ENCODE data around the gene LPO. TPM values are rescaled to one million over a fixed set of nuclear protein-coding genes. Genes with fewer than 3 reads are reported as not detected.

LPO gene
- total and polyA plus RNA-seq, 2 donors (not counting 3 experiments of a cell fraction or from before 2014, with no cell fraction given) = not detected

DNA sequence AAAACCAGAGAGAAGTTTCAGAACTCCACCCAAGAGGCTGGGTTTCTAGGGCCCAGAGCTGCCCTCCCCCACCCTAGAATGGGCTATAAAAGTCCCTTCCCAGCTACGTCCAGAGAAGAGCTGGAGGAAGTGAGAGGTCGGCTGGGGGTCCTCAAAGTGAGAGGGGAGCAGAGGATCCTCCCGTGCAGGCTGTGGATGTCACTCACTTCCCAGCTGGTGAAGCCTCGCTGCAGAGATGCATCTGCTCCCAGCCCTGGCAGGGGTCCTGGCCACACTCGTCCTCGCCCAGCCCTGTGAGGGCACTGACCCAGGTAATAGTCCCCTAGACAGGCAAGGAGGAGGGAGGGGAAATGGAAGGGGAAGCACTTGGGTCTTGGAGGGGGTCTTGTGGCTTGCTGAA lies 45.8 kb upstream of the LPO start, which contains the start of gene EPX:
EPX (plus strand) TSS at position 115 of the 400 bp plus-strand sequence; CDS start at position 236, 121 bp downstream.
- H3K9me3 ChIP-seq (replicated peaks; ENCODE audit: control insufficient read depth, insufficient read depth, low read length) = no peaks in the 10 kb centered on the region
- no peaks in the 10 kb centered on the region for H3K27me3 ChIP-seq (ENCODE audit: control insufficient read depth in 2 of 2, insufficient read depth in 2 of 2, low read length in 2 of 2)
- intact Hi-C loops (cut with micrococcal nuclease) = no loop called here
- H3K4me1 ChIP-seq (ENCODE audit: control insufficient read depth, extremely low read depth, insufficient read depth, low read length) = no peaks in the 10 kb centered on the region
- H3K4me2 ChIP-seq (ENCODE audit: insufficient read depth, low read length) = no peak within 1 kb of the TSS
- H2AFZ ChIP-seq (ENCODE audit: low read depth, low read length) = no peak within 1 kb of the TSS
- TF ChIP-seq EZH2 (IDR thresholded peaks at IDR 0.05; ENCODE audit: borderline replicate concordance, low read depth, low read length, severe bottlenecking) (no peak), FOS (IDR thresholded peaks at IDR 0.05; ENCODE audit: borderline replicate concordance, insufficient read depth, low read length) (no peak), JUN (IDR thresholded peaks at IDR 0.05; ENCODE audit: borderline replicate concordance, insufficient read depth, insufficient read length, low read depth) (no peak), GATA2 (IDR thresholded peaks at IDR 0.05; ENCODE audit: insufficient read depth, insufficient read length, low read depth, low read length) (no peak), POLR2A (IDR thresholded peaks at IDR 0.05; ENCODE audit: low read depth, low read length) (no peak), MYC (IDR thresholded peaks at IDR 0.05; ENCODE audit: low read depth, low read length) (no peak)
- TF ChIP-seq, protein P1, sequence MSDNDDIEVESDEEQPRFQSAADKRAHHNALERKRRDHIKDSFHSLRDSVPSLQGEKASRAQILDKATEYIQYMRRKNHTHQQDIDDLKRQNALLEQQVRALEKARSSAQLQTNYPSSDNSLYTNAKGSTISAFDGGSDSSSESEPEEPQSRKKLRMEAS (IDR thresholded peaks at IDR 0.05; ENCODE audit: insufficient read depth, insufficient read length) = no peak
- POLR2A ChIA-PET = no interaction called here
- H3K79me2 ChIP-seq (ENCODE audit: control insufficient read depth, insufficient read depth, low read length) = no peaks in the 10 kb centered on the region
- CTCF ChIA-PET = no interaction called here
- BruUV-seq (replicated peaks) = no TSS peak
- H3K36me3 ChIP-seq (ENCODE audit: control insufficient read depth in 2 of 2, extremely low read depth in 1 of 2, insufficient read depth in 2 of 2, low read length in 2 of 2) = no peaks in the 10 kb centered on the region
- H3K4me3 ChIP-seq (replicated peaks in 1 of 3; ENCODE audit: insufficient read depth in 1 of 3, low read depth in 1 of 3, low read length in 3 of 3) = no peak within 1 kb of the TSS
- H3K9ac ChIP-seq (replicated peaks; ENCODE audit: extremely low read depth, insufficient read depth, low read length) = no peak within 1 kb of the TSS
- dilution Hi-C loops (cut with MboI; ENCODE audit: extremely low pct_ligation_motif_present, low sequenced_read_pairs) = no loop called here
- H4K20me1 ChIP-seq (replicated peaks; ENCODE audit: control insufficient read depth, extremely low read depth, insufficient read depth, low read length) = no peaks in the 10 kb centered on the region
- DNase-seq (ENCODE audit: low read depth, low spot score) = no peak
- no peak within 1 kb of the TSS for H3K27ac ChIP-seq (ENCODE audit: insufficient read depth, low read depth, low read length)
- H3K9me1 ChIP-seq (replicated peaks; ENCODE audit: control insufficient read depth, extremely low read depth, insufficient read depth, low read length) = no peaks in the 10 kb centered on the region
- no peak for FAIRE-seq

DNA sequence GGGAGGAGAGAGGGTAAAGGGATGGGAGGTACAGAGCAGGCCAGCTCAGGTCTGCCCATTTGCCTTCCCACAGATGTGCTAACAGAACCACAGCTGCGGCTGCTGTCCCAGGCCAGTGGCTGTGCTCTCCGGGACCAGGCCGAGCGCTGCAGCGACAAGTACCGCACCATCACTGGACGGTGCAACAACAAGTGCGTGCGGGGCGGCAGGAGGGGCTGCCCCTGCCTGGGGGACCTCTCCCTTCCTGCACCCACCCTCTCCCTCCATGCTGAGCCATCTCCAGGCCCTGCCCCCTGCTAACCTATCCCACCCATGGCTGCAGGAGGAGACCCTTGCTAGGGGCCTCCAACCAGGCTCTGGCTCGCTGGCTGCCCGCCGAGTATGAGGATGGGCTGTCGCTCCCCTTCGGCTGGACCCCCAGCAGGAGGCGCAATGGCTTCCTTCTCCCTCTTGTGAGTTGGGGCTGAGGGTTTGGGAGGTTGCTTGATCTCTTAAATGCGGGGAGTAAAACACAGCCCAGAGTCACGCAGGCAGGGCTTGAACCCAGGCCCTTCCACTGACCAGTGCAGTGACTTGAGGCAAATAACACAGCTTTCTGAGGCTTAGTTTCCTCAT lies 44.6 kb upstream of the LPO start:
- no peaks in the 10 kb centered on the region for H3K9me3 ChIP-seq (replicated peaks; ENCODE audit: control insufficient read depth, insufficient read depth, low read length)
- no peak for DNase-seq (ENCODE audit: low read depth, low spot score)
- H4K20me1 ChIP-seq (replicated peaks; ENCODE audit: control insufficient read depth, extremely low read depth, insufficient read depth, low read length) = no peaks in the 10 kb centered on the region
- POLR2A ChIA-PET = no interaction called here
- no TSS peak for BruUV-seq (replicated peaks)
- intact Hi-C loops (cut with micrococcal nuclease) (no loop called here), dilution Hi-C loops (cut with MboI; ENCODE audit: extremely low pct_ligation_motif_present, low sequenced_read_pairs) (no loop called here)
- no peaks in the 10 kb centered on the region for H3K27me3 ChIP-seq (ENCODE audit: control insufficient read depth in 2 of 2, insufficient read depth in 2 of 2, low read length in 2 of 2)
- no peaks in the 10 kb centered on the region for H3K36me3 ChIP-seq (ENCODE audit: control insufficient read depth in 2 of 2, extremely low read depth in 1 of 2, insufficient read depth in 2 of 2, low read length in 2 of 2)
- TF ChIP-seq POLR2AphosphoS5 (IDR thresholded peaks at IDR 0.05; ENCODE audit: insufficient read depth, low read depth, low read length) (no peak), POLR2A (IDR thresholded peaks at IDR 0.05; ENCODE audit: low read depth, low read length) (no peak), GATA2 (IDR thresholded peaks at IDR 0.05; ENCODE audit: insufficient read depth, insufficient read length, low read depth, low read length) (no peak), MYC (IDR thresholded peaks at IDR 0.05; ENCODE audit: low read depth, low read length) (no peak), FOS (IDR thresholded peaks at IDR 0.05; ENCODE audit: borderline replicate concordance, insufficient read depth, low read length) (no peak)
- TF ChIP-seq, protein P2, sequence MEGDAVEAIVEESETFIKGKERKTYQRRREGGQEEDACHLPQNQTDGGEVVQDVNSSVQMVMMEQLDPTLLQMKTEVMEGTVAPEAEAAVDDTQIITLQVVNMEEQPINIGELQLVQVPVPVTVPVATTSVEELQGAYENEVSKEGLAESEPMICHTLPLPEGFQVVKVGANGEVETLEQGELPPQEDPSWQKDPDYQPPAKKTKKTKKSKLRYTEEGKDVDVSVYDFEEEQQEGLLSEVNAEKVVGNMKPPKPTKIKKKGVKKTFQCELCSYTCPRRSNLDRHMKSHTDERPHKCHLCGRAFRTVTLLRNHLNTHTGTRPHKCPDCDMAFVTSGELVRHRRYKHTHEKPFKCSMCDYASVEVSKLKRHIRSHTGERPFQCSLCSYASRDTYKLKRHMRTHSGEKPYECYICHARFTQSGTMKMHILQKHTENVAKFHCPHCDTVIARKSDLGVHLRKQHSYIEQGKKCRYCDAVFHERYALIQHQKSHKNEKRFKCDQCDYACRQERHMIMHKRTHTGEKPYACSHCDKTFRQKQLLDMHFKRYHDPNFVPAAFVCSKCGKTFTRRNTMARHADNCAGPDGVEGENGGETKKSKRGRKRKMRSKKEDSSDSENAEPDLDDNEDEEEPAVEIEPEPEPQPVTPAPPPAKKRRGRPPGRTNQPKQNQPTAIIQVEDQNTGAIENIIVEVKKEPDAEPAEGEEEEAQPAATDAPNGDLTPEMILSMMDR (IDR thresholded peaks at IDR 0.05; ENCODE audit: extremely low read depth in 1 of 2, insufficient read depth in 1 of 2, low read depth in 1 of 2, low read length in 2 of 2) = no peak
- no peak overlapping the region for H3K9ac ChIP-seq (replicated peaks; ENCODE audit: extremely low read depth, insufficient read depth, low read length)
- H2AFZ ChIP-seq (ENCODE audit: low read depth, low read length) = no peak overlapping the region
- no peaks in the 10 kb centered on the region for H3K79me2 ChIP-seq (ENCODE audit: control insufficient read depth, insufficient read depth, low read length)
- H3K9me1 ChIP-seq (replicated peaks; ENCODE audit: control insufficient read depth, extremely low read depth, insufficient read depth, low read length) = no peaks in the 10 kb centered on the region
- no peak overlapping the region for H3K4me2 ChIP-seq (ENCODE audit: insufficient read depth, low read length)
- CTCF ChIA-PET = no interaction called here
- no peak overlapping the region for H3K27ac ChIP-seq (ENCODE audit: insufficient read depth, low read depth, low read length)
- H3K4me3 ChIP-seq (replicated peaks in 1 of 3; ENCODE audit: insufficient read depth in 1 of 3, low read depth in 1 of 3, low read length in 3 of 3) = no peak overlapping the region
- H3K4me1 ChIP-seq (ENCODE audit: control insufficient read depth, extremely low read depth, insufficient read depth, low read length) = no peaks in the 10 kb centered on the region
- no peak for FAIRE-seq

Data from endothelial cell of umbilical vein (primary cell).